ENCODE measurements around the gene CNKSR3.

- TF ChIP-seq POLR2A (IDR thresholded peaks at IDR 0.05; ENCODE audit: low read length) (no peak), GATA1 (IDR thresholded peaks at IDR 0.05; ENCODE audit: low read depth, low read length) (no peak)
These were observed 111.4 kb downstream of the CNKSR3 start for GRCh38 chr6:154399097-154399496.

Data from erythroblast (primary cell).